ENCODE measurements around the gene ADARB2.

GRCh38 chr10:1515121-1515779, 222.1 kb downstream of the ADARB2 start:
- no peak for TF ChIP-seq CTCF (IDR thresholded peaks at IDR 0.05)
- TF ChIP-seq POLR2A (IDR thresholded peaks at IDR 0.05), result no peak

Measured in testis (tissue), 2 donors.